HG02763 (cell line): ENCODE results near the gene RAPGEF3.

ENCODE experiments used
- ATAC-seq: cut with Tn5 transposase; IDR thresholded peaks from one replicate; pipeline ENCODE4 v1.9.1; 2021; ENCODE audit warnings: mild to moderate bottlenecking, moderate library complexity; ENCODE audit not compliant: unreplicated experiment

RAPGEF3 gene

DNA sequence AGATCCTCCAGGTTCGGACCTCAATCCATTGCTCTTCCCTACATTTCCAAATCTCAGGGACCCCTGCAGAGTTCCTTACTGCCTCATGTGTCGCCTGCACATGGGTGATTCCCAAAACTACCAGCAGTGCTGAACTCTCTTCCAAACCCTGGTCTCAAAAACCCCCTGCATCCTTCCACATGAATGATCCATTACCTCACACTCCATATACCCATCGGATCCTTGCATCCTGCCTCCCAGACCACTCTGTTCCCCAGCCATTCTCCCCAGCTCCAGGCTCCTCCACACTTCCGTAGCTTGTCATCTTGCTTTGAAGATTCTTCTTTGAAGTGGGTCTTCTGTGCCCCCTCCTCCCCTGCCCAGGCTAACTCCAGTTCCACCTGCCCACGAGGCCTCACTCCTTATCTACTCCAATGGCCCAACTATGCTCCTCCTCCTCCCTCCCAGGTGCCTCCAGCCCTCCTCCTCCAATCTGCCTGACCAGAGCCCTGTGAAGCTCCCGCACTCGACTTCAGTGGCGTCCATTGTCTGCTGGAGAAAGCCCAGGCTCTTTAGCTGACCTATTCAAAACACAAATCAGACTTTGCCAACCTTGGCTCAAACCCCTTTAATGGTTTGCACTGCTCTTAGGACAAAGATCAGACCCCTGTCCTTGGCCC lies 13.8 kb downstream of the RAPGEF3 start:
- no peak for ATAC-seq

DNA sequence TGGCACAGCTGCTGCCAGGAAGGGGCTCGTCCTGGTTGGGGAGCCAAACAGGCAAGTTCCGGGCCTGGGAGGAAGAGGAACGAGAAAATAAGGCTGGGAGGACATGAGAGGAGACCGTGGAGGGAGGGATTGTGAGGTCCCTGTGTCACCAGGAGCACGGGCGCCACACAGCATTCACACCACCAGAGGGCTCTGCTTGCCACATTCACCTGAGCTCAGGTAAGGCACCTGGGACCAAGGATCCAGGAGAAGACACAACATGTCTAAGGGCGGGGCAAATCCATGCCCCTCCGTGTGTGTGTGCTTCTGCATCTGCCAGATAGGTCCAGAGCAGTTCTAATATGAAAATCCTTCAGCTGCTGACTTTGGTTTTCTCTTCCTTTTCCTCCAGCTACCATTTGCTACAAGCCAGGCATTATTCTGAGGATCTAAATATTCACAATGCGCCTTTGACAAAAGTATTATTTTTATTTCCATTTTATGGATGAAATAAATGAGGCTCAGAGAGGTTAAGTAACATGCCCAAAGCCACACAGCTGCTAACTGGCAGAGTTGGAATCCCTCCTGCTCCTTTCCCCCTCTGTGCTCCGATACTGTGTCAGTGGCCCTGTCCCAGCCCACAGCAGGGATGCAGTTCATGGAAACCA lies 14.6 kb downstream of the RAPGEF3 start:
- ATAC-seq, result no peak

DNA sequence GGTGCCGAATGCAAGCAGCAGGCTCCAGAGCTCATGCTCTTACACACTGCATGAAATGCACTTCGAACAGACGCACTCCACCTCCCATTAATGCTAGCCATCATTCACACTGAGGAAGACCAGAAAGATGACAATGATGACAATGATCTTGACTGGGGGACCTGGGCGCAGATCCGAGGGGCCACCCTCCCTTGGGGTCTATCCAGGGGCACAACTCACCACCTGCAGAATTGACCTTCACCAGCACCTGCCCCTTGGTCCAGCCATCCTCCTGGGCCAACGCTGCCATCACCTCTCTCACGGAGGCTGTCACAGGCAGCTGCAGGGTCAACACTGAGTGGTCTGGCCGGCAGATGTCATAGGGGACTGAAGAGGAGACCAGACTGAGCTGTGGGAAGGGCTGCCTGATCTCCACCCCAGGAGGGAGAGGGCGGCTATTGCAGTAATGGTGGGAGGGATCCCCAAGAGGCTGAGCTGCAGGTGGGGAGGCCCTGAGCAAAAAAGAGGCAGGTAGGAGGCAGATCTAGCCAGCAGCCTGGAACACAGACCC lies 15.3 kb downstream of the RAPGEF3 start:
- ATAC-seq, result no peak

DNA sequence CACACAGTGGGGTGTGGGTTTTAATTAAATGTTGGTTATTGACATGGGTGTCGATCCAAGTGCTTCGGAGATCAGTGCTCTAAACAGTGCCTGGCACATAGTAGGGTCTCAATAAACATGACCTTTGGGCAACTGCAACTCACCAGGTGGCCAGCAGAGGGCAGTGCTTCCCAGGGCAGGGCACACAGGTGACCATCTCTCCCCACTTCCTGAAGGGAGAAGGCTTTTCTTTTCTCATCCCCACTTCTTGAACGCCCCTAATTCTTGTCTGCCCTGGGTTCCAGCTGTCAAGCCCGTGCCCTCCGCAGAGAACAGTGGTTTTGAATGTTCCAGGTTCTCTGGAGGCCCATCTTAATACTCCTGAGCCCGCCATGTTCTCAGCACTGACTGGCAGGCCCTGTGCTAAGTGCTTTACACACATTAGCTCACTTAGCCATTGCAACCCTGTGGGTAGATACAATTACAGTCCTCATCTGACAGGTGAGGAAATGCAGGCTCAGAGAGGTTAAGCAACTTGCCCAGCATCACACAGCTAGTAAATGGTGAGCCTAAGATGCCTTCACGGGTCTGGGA lies 16.3 kb downstream of the RAPGEF3 start:
- no peak for ATAC-seq

DNA sequence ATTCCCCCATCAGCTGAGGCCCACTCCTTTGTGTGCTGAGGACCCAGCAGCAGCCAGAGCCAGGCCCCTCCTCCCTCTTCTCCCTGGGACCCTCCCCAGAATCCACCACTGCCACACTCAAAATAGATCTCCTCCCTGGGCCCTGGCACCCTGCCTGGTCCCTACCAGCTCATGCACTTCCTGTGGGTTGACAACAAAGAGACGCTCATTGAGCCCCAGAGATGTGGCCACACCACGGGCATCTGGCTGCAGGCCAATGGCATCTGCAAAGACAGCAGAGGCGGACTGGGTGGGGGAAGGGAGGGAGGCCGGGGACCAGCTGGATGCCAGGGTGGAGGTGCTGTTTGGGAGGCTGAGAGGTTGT lies 17.4 kb downstream of the RAPGEF3 start:
- peak; percentile 28 for ATAC-seq

DNA sequence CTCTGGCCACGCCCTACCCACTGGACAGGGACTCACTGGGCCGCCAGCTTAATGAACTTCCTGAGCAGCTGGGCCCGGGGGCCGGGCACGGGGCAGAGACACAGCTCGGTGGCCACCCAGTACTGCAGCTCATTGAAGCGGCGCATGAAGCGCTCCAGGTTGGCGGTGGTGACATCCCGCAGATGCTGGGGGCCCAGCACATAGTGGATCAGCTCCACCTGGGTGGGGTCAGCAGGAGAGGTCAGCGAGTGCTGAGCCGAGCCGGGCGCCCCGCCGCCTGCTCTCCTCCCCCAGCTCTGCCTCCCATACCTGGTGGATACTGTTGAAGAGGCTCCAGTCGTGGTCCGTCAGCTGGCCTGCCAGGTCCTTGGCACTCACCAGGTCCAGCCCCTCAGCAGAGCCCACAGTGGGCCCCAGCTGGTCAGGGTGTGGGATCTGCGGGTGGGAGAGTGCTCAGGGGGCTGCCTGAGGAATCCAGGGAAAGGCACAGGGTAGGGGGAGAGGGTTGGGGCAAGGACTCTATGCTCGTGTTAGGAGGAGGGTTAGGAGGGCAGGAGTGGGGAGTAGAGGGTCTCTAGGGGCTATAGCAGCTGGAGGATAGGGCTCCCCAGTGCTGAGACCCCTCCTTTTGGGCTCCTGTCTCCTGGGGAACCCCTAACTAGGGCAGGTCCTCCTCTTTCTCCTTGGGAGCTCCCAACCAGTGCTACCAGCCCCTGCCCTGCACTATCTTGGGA lies 17.9 kb downstream of the RAPGEF3 start:
- peak; percentile 29 for ATAC-seq

DNA sequence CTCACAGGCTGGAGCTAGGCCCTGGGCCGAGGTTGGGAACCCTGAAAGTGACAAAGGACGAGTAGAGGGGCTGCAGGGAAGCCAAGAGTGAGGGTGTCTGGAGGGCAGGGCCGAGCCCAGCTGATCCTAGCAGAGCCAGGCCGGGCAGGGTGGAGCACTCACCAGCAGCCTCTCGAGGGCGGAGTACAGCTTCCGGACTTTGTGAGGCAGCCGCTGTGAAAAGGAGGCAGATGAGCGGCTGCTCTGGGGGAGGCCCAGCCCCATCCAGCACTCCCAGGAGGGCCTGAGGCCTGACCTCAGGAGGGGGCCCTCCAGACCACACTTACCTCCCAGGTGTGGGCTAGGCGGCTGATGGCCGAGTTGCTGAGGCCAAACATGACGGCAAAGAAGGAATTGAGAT lies 18.7 kb downstream of the RAPGEF3 start:
- peak; percentile 66 for ATAC-seq

DNA sequence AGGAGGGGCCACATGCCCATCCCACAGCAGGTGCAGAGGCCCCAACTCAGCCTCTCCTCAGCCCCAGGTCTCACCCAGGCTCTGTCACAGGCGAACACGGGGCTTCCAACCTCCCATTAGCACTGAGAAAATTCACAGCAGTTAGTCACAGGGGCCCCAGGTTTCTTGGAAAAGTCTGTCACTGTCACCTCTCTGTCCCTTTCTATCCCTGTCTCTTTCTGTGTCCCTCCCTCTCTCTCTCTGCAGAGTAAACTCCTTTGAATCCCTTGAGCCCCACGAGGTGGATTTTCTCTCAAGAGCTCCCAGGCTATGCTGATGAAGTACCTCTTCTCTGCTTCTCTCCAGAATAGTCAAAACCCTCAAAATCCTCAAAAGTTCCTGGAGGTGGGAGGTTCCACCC lies 19.4 kb downstream of the RAPGEF3 start:
- no peak for ATAC-seq

DNA sequence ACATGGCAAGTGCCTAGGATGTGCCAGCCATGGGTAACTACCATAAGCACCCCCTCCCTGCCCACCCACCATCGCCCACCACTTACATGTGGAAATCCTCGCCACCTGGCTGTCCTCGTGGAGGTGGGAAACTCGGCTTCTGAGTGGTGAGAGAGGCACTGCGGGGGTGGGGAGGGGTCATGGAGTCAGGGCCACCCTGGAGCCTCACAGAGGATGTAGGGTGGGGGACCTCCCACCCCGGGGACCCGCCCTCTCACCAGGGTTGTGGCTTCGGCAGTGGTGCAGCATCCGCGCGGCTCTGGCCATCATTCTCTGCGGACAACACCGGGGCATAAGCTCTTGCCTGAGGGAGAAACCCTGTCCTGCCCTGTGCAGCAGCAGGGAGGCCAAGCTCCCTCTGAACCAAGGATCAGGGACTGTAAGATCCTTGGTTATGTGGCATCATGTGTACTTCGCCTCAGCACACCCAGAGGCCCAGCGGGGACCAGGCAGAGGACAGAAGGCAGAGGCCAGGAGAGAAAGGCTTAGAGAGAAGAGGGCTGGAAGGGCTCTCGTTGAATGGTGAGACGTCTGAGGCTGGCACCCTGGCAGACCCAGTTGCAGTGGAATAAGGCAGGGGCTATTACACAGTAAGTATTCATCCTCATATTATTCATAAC lies 20.6 kb downstream of the RAPGEF3 start:
- ATAC-seq, result no peak

DNA sequence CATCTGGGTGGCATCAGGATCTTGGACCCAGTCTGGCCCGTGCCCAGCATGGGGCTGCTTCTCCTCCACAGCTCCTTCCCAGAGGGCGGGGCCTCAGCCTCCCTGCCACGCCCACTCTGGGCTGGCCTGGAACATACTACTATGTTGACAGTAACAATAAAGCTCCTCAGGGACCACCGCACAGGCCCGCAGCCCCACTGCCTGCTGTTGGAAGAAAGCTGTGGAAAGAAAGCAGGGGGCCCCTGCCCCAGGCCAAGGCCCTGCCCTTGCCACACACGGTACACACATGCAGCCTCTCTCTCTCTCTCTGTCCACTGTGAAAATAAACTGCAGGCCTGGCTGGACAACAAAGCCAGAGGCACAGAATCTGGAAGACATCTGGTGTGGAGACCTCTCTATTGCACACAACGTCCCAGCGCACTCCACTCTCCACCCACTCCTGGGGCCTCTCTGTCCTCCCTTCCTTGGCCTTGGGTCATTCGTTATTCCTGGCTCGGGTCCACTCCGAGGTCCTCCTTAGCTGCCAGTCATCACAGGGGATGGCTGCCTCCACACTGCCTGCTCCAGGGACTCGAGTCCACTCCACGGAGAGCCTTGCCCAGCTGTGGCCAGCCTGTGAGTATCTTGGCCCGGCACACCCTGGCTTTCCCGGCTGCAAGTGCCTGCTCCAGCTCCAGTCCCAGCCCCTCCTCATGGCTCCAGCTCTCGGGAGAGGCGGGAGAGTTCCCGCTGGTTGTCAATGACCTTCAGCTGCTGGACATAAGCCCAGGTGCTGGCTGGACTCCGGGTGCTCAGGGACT lies 21.6 kb downstream of the RAPGEF3 start:
- no peak for ATAC-seq

DNA sequence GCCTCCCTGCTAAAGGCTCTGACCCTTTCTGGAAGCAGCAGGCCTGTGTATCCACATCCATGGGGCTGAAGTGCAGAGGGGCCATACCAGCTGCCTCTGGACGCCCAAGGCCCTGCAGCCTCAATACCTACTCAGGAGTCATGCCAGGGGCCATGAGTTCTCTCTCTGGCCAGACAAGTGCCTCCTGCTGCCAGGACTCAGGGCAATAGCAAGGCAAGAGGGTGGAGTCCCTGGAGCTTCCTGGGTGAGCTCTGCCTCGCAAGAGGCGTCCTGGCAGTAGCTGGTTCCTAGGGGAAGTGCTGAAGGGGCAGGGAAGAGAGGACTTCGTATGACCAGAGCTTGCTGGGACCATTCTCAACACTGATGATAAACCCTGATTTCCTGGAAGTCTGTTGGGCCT lies 22.5 kb downstream of the RAPGEF3 start:
- no peak for ATAC-seq

DNA sequence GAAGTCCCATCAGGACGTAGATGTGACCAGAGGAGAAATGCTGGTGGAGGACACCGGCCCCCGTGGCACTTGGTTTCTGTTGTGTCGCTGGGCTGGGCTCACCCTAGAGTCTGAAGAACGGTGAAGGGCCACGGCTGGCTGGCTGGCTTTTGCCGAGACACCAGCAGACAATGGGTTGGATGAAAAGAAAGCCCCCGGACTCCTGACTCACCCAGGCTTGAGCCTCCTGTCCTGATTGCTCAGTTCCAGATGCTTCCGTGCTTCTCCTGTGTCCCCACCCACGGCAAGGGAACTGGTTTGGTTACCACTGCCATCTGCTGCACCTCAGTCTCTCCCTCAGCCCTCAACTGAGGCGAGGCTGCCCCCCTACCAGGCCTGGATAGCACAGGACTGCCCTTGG lies 23.0 kb downstream of the RAPGEF3 start:
- no peak for ATAC-seq

DNA sequence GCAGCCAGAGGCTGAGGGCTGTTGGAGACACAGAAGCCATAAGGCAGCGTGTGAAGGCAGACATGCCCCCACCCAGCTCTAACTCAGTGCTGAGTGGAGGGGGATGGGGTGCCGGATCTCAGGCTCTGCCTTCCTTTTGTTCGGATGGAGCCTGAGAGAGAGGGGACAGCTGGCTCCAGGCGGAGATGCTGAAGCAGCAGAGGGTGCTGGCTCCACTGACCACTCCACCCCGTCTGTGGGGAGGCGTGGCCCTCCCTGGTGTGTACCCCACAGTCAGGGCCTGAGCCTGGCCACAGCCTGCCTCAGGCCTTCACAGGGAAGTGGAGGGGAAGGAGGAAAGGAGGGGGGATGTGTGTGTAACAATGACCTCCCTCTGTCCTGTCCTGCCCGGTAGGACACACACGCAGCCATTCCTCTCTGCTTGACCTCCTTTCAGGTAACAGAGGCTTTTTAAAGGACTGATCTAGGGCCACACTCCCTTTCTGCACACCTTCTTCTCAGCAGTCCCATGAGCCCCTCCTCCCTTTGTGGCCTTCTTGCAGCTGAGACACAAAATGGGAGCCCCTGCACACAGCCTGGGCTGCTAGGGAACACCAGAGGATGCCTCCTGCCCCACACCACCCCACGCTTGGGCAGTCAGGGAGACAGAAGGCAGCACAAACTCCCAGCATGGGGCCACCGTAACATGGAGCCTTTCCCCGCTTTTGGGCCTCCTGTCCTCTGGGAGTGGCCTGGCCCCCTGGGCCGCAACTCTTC lies 23.8 kb downstream of the RAPGEF3 start:
- ATAC-seq, result no peak

DNA sequence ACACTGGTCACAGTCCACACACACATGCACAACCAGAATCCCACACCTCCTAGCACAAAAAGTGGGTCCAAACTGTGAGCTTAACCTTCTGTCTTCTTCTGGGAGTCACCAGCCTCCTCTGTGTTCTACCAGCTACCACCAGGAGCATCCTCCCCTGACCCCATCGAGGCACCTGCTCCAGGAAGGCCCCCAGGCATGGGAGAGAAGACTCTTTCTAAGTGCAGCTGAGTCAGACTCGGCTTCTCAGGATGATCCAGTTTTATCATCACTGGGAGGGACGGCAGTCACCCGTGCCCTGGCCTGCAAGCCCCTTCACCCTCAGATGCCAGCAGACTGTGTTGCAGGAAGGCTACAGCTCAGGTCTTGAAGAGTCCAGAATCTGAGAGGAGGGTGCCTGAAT lies 25.5 kb downstream of the RAPGEF3 start:
- ATAC-seq, result no peak

DNA sequence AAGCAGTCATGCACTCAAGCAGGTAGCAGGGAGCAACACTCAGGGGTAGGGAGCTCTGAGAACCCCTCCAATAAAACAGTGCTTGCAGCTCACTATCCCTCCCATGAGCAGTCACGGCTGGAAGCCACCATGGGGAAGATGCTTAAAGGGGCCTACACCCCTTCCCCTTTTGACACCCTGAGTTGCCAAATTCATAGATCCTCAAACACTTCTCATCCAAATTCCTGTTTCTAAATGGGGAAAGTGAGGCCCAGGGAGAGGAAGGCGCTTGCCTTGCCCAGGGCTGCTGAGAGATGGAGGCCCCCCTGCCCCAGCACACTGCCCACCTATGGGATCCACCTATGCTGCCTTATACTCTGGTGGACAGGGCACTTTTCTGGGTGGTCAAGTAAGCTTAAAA lies 26.2 kb downstream of the RAPGEF3 start:
- ATAC-seq, result no peak

DNA sequence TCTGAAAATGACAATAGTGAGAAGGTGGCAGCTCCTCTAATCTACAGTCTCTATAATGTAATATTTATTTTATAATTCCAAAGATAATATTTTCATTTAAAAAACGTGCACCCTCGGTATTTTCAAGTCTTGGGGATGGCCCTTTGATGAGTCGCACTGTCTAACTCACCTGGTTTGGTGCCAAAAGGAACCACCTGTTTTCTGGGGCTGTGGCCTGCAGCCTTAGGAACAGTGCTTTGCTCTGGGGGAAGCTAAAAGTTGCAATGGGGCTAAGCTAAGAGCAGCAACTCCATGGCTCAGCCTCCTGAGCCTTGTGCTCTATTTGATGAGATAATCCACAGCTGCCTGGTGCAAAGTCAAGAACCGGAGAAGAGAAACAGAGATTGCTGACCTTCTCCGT lies 27.0 kb downstream of the RAPGEF3 start:
- ATAC-seq, result no peak

DNA sequence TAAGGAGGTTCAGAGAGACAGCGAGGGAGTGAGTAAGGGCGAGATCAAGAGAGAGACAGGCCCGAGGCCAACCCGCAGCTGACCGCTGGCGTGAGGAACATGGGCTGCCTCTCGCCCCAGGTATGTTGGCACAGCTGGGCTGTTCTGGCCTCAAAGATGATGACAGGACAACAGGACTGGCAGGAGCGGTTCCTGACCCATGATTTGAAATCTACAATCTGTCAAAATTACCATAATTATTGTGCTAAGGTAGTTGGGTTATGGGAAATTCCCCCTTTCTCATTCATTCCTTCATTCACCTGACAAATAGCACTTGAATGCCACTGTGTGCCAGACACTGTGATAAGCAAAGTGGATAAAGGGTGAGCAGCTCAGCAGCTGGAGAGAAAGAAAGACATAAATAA lies 28.3 kb downstream of the RAPGEF3 start:
- no peak for ATAC-seq

DNA sequence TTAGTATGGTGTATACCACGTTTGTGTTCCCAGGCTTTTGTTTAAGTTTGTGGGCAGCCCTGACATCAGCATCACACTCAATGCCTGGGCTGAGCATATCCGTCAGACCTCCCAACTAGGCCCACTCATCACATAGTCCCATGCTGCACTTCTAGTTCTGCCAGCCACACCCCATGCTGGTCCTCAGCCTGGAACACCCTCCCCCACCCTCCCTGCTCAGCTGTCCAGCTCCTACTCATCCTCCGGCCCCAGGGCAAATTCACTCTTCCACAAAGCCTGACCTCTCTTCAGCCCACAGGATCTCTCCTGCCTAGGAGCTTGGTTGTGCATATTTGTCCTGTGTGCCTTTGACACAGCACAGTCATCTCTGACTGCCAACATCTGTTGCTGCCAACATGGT lies 29.4 kb downstream of the RAPGEF3 start:
- ATAC-seq, result no peak

DNA sequence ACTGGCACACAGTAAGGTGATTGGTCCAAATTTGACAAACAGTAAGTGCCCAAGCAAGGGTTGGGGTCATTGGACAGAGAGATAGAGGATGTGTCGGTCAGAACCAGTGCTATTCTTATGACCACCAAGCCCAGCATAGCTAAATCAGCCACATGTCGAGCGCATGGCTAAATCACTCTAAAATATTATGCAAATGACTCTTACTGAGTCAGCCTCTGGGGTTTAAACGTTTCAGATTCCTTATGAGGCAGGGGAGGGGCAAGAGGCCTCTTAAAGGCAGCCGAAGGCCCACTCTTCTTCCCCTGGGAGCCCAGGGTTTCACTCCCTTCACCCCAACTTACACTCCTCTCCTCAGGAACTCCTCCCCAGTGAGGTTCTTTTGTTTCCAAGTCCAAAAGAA lies 32.8 kb downstream of the RAPGEF3 start:
- peak; percentile 76 for ATAC-seq
